Mucosa of descending colon (tissue), 3 donors: Measurements from ENCODE around the gene ACOX3. TPM values are rescaled to one million over a fixed set of nuclear protein-coding genes. Genes with fewer than 3 reads are reported as not detected.

Source experiments
- total RNA-seq, 3 donors: library from RNA; stranded (reverse); fragmentation: NEBNext Ultra II Directional in 2 of 3; extraction: Animal tissue kit (Norgen Biotek cat#: 25700) in 2 of 3; gene quantifications; one replicate each; pipeline versions ENCODE4 v1.2.1 to v1.2.4, GENCODE V29; 2021 to 2023
- donor health status: DM: no; HTN: no; CAD: no; lungs with moderate emphysema.
- donor health status: DM: no; HTN: no; CAD: no.
- donor health status: DM: no; HTN: yes; CAD: no.

Gene ACOX3
- total RNA-seq, 3 donors from 2014 or later: 22.4 to 34.7 (median 26.0) TPM

Other genes starting within 250 kb of the ACOX3 start
- 10 to 100 TPM; 10.3 to 13.6 (median 11.7) TPM for gene SH3TC1, start 241.4 kb downstream of the ACOX3 start, total RNA-seq
- 10 to 100 TPM in 1 of 3 donors, 1 to 10 TPM in 2; 2.5 to 18.5 (median 4.2) TPM for gene HTRA3, start 171.0 kb downstream of the ACOX3 start, total RNA-seq
- gene TRMT44, start 54 bp upstream of the ACOX3 start, total RNA-seq: 10 to 100 TPM; 14.0 to 21.7 (median 17.1) TPM
- under 1 TPM in 1 of 3 donors, not detected in 2; 0.19 TPM for gene GPR78, start 139.7 kb upstream of the ACOX3 start, total RNA-seq
- 1 to 10 TPM in 1 of 3 donors, under 1 TPM in 2; 0.63 to 2.6 (median 0.81) TPM for gene CPZ, start 152.0 kb upstream of the ACOX3 start, total RNA-seq